GM23338 (cell line): ENCODE data around the gene JARID2.

Source experiments
- CREB1 ChIP-seq: fragments of 250-450 bp; sonication (Bioruptor Pico); IDR thresholded peaks from 2 replicates; pipeline ENCODE4 v1.5.0; 2020; ENCODE audit warnings: low read depth, mild to moderate bottlenecking, moderate library complexity
- EZH2phosphoT487 ChIP-seq: fragments of 200-600 bp; sonication (generic); IDR thresholded peaks from one replicate; pipeline ENCODE4 v1.8.1; 2018; ENCODE audit warnings: antibody characterized with exemption; ENCODE audit not compliant: unreplicated experiment
- POLR2AphosphoS5 ChIP-seq: IDR thresholded peaks from 2 replicates; pipeline ENCODE4 v1.6.1; 2016; ENCODE audit warnings: antibody characterized with exemption, low read depth
- ZNF114 ChIP-seq: fragments of 250-450 bp; sonication (Bioruptor Pico); IDR thresholded peaks from 2 replicates; pipeline ENCODE4 v1.5.0; 2020; ENCODE audit warnings: mild to moderate bottlenecking, moderate library complexity
- TF ChIP-seq, protein P1 (sequence below), 2 experiments: fragments of 200-600 bp in 1 of 2; sonication (generic) in 1 of 2; conservative IDR thresholded peaks; 2 replicates each; pipeline versions ENCODE4 v1.5.1 to v1.6.1; 2016 to 2017; ENCODE audit warnings: antibody characterized with exemption in 2 of 2, low read depth in 2 of 2, mild to moderate bottlenecking in 2 of 2, moderate library complexity in 1 of 2
- TF ChIP-seq, protein P2 (sequence below): IDR thresholded peaks from one replicate; pipeline ENCODE4 v1.6.1; 2018; ENCODE audit warnings: antibody characterized with exemption; ENCODE audit not compliant: unreplicated experiment

DNA sequence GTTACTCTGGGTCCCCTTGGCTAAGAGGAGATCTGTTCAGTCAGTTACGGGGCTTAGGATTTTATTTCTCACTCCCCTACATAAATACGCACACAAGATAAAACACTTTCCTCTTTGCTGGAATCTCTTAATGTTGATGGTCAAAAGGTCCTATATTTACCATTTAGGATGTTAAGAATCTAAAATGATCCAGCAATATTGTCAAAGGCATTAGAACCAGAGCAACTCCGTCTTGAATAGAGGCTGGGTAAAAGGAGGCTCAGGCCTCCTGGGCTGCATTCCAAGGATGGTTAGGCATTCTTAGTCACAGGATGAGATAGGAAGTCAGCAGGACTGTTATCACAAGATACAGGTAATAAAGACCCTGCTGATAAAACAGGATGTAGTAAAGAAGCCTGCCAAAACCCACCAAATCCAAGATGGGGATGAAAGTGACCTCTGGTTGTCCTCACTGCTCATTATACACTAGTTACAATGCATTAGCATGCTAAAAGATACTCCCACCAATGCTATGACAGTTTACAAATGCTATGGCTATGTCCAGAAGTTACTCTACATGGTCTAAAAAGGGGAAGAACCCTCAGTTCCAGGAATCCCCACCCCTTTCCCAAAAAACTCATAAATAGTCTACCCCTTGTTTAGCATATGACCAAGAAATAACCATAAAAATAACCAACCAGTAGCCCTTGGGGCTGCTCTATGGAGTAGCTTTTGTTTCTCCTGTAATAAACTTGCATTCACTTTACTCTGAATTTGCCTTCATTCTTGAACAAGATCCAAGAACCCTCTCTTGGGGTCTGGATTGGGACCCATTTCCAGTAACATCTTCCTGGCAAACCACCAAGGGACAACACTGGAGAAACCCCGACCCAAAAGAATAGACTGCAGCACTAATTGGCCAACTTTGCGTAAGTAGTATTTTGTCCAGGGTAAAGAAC, 309.5 kb downstream of the JARID2 start:
- TF ChIP-seq EZH2phosphoT487 (no peak), CREB1 (CRISPR knock-in tag) (no peak), ZNF114 (CRISPR knock-in tag) (no peak), POLR2AphosphoS5 (no peak)
- TF ChIP-seq, protein P1, sequence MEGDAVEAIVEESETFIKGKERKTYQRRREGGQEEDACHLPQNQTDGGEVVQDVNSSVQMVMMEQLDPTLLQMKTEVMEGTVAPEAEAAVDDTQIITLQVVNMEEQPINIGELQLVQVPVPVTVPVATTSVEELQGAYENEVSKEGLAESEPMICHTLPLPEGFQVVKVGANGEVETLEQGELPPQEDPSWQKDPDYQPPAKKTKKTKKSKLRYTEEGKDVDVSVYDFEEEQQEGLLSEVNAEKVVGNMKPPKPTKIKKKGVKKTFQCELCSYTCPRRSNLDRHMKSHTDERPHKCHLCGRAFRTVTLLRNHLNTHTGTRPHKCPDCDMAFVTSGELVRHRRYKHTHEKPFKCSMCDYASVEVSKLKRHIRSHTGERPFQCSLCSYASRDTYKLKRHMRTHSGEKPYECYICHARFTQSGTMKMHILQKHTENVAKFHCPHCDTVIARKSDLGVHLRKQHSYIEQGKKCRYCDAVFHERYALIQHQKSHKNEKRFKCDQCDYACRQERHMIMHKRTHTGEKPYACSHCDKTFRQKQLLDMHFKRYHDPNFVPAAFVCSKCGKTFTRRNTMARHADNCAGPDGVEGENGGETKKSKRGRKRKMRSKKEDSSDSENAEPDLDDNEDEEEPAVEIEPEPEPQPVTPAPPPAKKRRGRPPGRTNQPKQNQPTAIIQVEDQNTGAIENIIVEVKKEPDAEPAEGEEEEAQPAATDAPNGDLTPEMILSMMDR (conservative IDR thresholded peaks at IDR 0.05; ENCODE audit: low read depth in 2 of 2) = no peak
- TF ChIP-seq, protein P2, sequence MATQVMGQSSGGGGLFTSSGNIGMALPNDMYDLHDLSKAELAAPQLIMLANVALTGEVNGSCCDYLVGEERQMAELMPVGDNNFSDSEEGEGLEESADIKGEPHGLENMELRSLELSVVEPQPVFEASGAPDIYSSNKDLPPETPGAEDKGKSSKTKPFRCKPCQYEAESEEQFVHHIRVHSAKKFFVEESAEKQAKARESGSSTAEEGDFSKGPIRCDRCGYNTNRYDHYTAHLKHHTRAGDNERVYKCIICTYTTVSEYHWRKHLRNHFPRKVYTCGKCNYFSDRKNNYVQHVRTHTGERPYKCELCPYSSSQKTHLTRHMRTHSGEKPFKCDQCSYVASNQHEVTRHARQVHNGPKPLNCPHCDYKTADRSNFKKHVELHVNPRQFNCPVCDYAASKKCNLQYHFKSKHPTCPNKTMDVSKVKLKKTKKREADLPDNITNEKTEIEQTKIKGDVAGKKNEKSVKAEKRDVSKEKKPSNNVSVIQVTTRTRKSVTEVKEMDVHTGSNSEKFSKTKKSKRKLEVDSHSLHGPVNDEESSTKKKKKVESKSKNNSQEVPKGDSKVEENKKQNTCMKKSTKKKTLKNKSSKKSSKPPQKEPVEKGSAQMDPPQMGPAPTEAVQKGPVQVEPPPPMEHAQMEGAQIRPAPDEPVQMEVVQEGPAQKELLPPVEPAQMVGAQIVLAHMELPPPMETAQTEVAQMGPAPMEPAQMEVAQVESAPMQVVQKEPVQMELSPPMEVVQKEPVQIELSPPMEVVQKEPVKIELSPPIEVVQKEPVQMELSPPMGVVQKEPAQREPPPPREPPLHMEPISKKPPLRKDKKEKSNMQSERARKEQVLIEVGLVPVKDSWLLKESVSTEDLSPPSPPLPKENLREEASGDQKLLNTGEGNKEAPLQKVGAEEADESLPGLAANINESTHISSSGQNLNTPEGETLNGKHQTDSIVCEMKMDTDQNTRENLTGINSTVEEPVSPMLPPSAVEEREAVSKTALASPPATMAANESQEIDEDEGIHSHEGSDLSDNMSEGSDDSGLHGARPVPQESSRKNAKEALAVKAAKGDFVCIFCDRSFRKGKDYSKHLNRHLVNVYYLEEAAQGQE = no peak
